ENCODE measurements around the gene RHOT2. TPM values are rescaled to one million over a fixed set of nuclear protein-coding genes. Genes with fewer than 3 reads are reported as not detected.

Gene RHOT2
- total and polyA plus RNA-seq, 2 of the 8 experiments (the other 6 are each of a cell fraction or from before 2014, with no cell fraction given), result 149 to 194 TPM

DNA sequence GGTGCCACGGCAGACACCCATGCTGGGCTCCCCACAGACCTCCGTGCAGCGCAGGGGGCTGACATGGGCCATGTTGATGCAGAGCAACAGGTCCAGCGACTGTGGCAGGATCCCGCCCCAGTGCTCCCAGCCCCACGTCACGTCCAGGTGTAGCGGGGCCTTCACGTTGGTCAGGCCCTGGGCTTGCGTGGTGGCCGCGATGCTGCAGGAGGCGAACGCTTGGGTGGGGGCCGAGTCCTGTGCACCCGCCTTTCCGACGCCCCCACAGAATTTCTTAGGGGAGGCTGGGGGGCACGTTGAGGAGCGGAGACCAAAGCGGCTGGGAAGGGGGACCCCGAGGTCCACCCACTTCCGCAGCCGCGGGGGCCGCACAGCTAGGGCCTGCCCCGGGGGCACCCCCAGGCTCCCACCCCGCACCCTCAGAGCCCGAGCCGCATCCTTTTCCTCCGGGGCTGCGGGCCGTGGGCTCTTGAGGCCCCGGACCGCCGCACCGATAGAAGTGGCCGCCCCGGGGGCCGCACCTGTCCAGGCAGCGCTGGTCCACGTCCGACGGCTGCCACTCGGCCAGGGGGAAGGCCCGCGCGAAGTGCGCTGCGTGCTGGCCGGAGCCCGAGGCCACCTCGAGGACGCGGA lies 32.2 kb upstream of the RHOT2 start (continued):
- TF ChIP-seq KDM5A (IDR thresholded peaks at IDR 0.05; ENCODE audit: low read length) (no peak), SIX5 (IDR thresholded peaks at IDR 0.05; ENCODE audit: low read depth, low read length) (no peak), KDM4A (IDR thresholded peaks at IDR 0.05; ENCODE audit: low read depth, low read length, severe bottlenecking) (no peak), PHF8 (conservative IDR thresholded peaks at IDR 0.05; ENCODE audit: low read depth, low read length) (peak; percentile 74; the same call in 1 of the 2 replicates), CBX8 (IDR thresholded peaks at IDR 0.05; ENCODE audit: borderline replicate concordance, low read depth, low read length) (no peak), SAP30 (IDR thresholded peaks at IDR 0.05; ENCODE audit: insufficient read depth, insufficient replicate concordance, low read length) (no peak), SIRT6 (IDR thresholded peaks at IDR 0.05; ENCODE audit: low read length) (no peak), USF2 (IDR thresholded peaks at IDR 0.05; ENCODE audit: low read length) (no peak), SIN3A (conservative IDR thresholded peaks at IDR 0.05 in 1 of 2, IDR thresholded peaks at IDR 0.05 in 1 of 2; ENCODE audit: low read depth in 1 of 2, low read length in 2 of 2) (no peak), MAFK (IDR thresholded peaks at IDR 0.05; ENCODE audit: low read depth, low read length) (no peak), CBX5 (IDR thresholded peaks at IDR 0.05; ENCODE audit: low read depth, low read length) (no peak), BACH1 (IDR thresholded peaks at IDR 0.05; ENCODE audit: low read length) (no peak)
- TF ChIP-seq, protein P1, sequence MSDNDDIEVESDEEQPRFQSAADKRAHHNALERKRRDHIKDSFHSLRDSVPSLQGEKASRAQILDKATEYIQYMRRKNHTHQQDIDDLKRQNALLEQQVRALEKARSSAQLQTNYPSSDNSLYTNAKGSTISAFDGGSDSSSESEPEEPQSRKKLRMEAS (IDR thresholded peaks at IDR 0.05), result no peak

Data from H1 (cell line).